ENCODE results near the gene FPGS.

Gene FPGS

GRCh38 chr9:127855522-127855921 lies 52.8 kb downstream of the FPGS start:
- Histone ChIP-seq H3K36me3 (ENCODE audit: control insufficient read depth, low read length) (no peaks in the 10 kb centered on the region), H3K27me3 (ENCODE audit: control insufficient read depth, low read length) (peaks cover 6% of the 10 kb centered on the region; the same call in 1 of the 2 replicates), H3F3A (ENCODE audit: control insufficient read depth, insufficient read depth) (no peaks in the 10 kb centered on the region), H3K4me3 (ENCODE audit: low read length) (no peak overlapping the region), H3K4me1 (ENCODE audit: control insufficient read depth, low read length) (no peaks in the 10 kb centered on the region; the same call in 1 of the 2 replicates), H3K4me2 (ENCODE audit: low read length) (no peak overlapping the region), H3K9me2 (replicated peaks; ENCODE audit: control insufficient read depth, low read length) (no peaks in the 10 kb centered on the region), H3K79me2 (ENCODE audit: control insufficient read depth, low read length) (no peaks in the 10 kb centered on the region), H3K27ac (ENCODE audit: low read depth, low read length) (no peak overlapping the region), H4K20me1 (ENCODE audit: control insufficient read depth, insufficient read depth, low read depth, low read length) (no peaks in the 10 kb centered on the region), H3K9me3 (ENCODE audit: control insufficient read depth, insufficient read depth, low read length) (no peaks in the 10 kb centered on the region)
- TF ChIP-seq EZH2phosphoT487 (IDR thresholded peaks at IDR 0.05; ENCODE audit: borderline replicate concordance, low read length) (no peak), CTCF (IDR thresholded peaks at IDR 0.05; ENCODE audit: low read depth, low read length, poor library complexity, severe bottlenecking) (no peak)

- peaks cover 2% of the 10 kb centered on the region for H3K4me1 ChIP-seq (ENCODE audit: control insufficient read depth, low read length)
- no peak overlapping the region for H3K4me3 ChIP-seq (ENCODE audit: low read length)
- H3K4me2 ChIP-seq (ENCODE audit: low read length): no peak overlapping the region
Measured at GRCh38 chr9:127856094-127856728, 53.5 kb downstream of the FPGS start.

DNA sequence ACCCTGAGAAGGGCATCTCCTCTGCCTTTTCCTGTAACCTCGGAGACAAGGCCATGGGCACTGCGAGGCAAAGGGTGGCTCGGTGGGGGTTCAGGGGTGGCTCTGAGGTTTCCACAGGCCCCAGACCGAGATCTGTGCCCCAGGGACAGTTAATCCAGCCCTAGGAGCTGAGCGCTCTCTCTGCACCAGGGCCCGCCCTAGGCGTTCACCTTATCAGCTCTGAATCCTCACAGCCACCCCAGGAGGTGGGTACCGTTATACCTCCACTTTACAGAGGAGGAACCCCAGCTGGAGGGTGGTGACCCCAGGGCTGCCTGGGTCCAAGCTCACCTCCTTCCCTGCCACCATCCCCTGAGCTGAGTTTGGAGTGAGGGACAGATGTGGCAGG lies 54.0 kb downstream of the FPGS start:
- H3K4me3 ChIP-seq (ENCODE audit: low read length): no peak overlapping the region
- H3K27me3 ChIP-seq (ENCODE audit: control insufficient read depth, low read length): peaks cover 6% of the 10 kb centered on the region; the same call in 1 of the 2 replicates
- no peak overlapping the region for H3K4me2 ChIP-seq (ENCODE audit: low read length)
- H3K79me2 ChIP-seq (ENCODE audit: control insufficient read depth, low read length): no peaks in the 10 kb centered on the region
- no peaks in the 10 kb centered on the region for H3K36me3 ChIP-seq (ENCODE audit: control insufficient read depth, low read length)
- H3K27ac ChIP-seq (ENCODE audit: low read depth, low read length): no peak overlapping the region
- peaks cover 7% of the 10 kb centered on the region for H3K4me1 ChIP-seq (ENCODE audit: control insufficient read depth, low read length)
- H3K9me2 ChIP-seq (replicated peaks; ENCODE audit: control insufficient read depth, low read length): no peaks in the 10 kb centered on the region
- TF ChIP-seq EZH2phosphoT487 (IDR thresholded peaks at IDR 0.05; ENCODE audit: borderline replicate concordance, low read length) (no peak), CTCF (IDR thresholded peaks at IDR 0.05; ENCODE audit: low read depth, low read length, poor library complexity, severe bottlenecking) (no peak)
- no peaks in the 10 kb centered on the region for H4K20me1 ChIP-seq (ENCODE audit: control insufficient read depth, insufficient read depth, low read depth, low read length)
- no peaks in the 10 kb centered on the region for H3K9me3 ChIP-seq (ENCODE audit: control insufficient read depth, insufficient read depth, low read length)
- H3F3A ChIP-seq (ENCODE audit: control insufficient read depth, insufficient read depth): peaks cover 2% of the 10 kb centered on the region

More at GRCh38 chr9:127856094-127856728, 53.5 kb downstream of the FPGS start:
- Histone ChIP-seq H3K79me2 (ENCODE audit: control insufficient read depth, low read length) (no peaks in the 10 kb centered on the region), H3K9me2 (replicated peaks; ENCODE audit: control insufficient read depth, low read length) (no peaks in the 10 kb centered on the region), H4K20me1 (ENCODE audit: control insufficient read depth, insufficient read depth, low read depth, low read length) (no peaks in the 10 kb centered on the region), H3F3A (ENCODE audit: control insufficient read depth, insufficient read depth) (no peaks in the 10 kb centered on the region), H3K27ac (ENCODE audit: low read depth, low read length) (no peak overlapping the region), H3K36me3 (ENCODE audit: control insufficient read depth, low read length) (no peaks in the 10 kb centered on the region), H3K9me3 (ENCODE audit: control insufficient read depth, insufficient read depth, low read length) (no peaks in the 10 kb centered on the region), H3K27me3 (ENCODE audit: control insufficient read depth, low read length) (peaks cover 6% of the 10 kb centered on the region; the same call in 1 of the 2 replicates)
- TF ChIP-seq CTCF (IDR thresholded peaks at IDR 0.05; ENCODE audit: low read depth, low read length, poor library complexity, severe bottlenecking) (no peak), EZH2phosphoT487 (IDR thresholded peaks at IDR 0.05; ENCODE audit: borderline replicate concordance, low read length) (no peak)

Measured in DOHH2 (cell line).